ENCODE results near the gene PRXL2B. TPM values are rescaled to one million over a fixed set of nuclear protein-coding genes. Genes with fewer than 3 reads are reported as not detected.

PRXL2B gene
- total and polyA plus RNA-seq, 10 of the 15 experiments (the other 5 are each of a cell fraction or from before 2014, with no cell fraction given), result 0.44 to 5.6 (median 4.0) TPM

DNA sequence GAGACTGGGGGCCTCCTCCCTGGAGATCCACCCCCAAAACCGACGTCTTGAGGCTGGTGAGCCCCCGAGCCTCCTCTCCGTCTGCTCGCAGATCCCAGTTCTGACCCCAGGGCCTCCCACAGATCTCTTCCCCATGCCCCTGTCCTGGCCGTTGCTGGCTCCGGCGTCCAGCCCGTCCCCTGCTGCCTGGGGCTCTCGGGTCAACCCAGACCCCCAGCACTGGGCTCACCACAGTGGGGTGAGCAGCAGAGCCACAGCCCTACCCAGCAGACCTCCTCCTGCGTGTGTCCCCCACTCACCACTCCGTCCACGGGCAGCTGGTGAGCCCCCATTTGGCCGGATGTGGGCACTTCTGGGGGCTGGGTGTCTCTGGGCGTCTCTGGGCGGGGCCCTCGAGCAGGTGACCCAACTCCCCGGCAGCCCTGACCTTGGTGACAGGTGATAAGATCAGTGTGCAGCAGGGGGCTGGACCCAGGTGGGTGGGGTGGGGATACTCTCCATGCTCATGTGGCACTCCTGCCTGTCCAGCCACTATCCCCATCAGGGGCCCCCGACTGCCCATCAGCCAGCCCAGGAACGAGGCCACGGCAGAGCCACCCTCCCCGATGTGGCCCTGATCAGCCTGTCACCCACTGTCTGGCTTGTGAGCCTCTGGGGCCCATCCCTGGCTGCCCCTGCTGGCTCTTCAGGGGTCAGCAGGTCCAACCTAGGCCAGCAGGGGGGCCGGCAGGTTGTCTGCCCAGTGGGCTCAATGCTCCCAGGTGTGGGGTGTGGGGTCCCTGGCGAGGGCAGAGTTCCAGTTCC lies 29.7 kb upstream of the PRXL2B start (continued):
- TF ChIP-seq POLR2AphosphoS5 (IDR thresholded peaks at IDR 0.05; ENCODE audit: low read length), result peak; percentile 25; the same call in 1 of the 2 replicates
- TF ChIP-seq, protein P1, sequence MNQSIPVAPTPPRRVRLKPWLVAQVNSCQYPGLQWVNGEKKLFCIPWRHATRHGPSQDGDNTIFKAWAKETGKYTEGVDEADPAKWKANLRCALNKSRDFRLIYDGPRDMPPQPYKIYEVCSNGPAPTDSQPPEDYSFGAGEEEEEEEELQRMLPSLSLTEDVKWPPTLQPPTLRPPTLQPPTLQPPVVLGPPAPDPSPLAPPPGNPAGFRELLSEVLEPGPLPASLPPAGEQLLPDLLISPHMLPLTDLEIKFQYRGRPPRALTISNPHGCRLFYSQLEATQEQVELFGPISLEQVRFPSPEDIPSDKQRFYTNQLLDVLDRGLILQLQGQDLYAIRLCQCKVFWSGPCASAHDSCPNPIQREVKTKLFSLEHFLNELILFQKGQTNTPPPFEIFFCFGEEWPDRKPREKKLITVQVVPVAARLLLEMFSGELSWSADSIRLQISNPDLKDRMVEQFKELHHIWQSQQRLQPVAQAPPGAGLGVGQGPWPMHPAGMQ (IDR thresholded peaks at IDR 0.05; ENCODE audit: borderline replicate concordance), result no peak
- no peak for TF ChIP-seq WRNIP1 (IDR thresholded peaks at IDR 0.05; ENCODE audit: borderline replicate concordance, low read depth, low read length)
- no peak for TF ChIP-seq PRDM15 (CRISPR knock-in tag; IDR thresholded peaks at IDR 0.05)
- TF ChIP-seq RB1 (IDR thresholded peaks at IDR 0.05; ENCODE audit: borderline replicate concordance), result no peak
- no peak for TF ChIP-seq ATF3 (IDR thresholded peaks at IDR 0.05; ENCODE audit: borderline replicate concordance, extremely low read depth, low read depth, low read length)
- no peak for TF ChIP-seq NBN (IDR thresholded peaks at IDR 0.05)
- TF ChIP-seq NR2C1 (IDR thresholded peaks at IDR 0.05), result no peak
- TF ChIP-seq, protein P2, sequence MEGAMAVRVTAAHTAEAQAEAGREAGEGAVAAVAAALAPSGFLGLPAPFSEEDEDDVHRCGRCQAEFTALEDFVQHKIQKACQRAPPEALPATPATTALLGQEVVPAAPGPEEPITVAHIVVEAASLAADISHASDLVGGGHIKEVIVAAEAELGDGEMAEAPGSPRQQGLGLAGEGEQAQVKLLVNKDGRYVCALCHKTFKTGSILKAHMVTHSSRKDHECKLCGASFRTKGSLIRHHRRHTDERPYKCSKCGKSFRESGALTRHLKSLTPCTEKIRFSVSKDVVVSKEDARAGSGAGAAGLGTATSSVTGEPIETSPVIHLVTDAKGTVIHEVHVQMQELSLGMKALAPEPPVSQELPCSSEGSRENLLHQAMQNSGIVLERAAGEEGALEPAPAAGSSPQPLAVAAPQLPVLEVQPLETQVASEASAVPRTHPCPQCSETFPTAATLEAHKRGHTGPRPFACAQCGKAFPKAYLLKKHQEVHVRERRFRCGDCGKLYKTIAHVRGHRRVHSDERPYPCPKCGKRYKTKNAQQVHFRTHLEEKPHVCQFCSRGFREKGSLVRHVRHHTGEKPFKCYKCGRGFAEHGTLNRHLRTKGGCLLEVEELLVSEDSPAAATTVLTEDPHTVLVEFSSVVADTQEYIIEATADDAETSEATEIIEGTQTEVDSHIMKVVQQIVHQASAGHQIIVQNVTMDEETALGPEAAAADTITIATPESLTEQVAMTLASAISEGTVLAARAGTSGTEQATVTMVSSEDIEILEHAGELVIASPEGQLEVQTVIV (IDR thresholded peaks at IDR 0.05; ENCODE audit: borderline replicate concordance, partially characterized antibody), result no peak
- no peak for TF ChIP-seq MTA3 (IDR thresholded peaks at IDR 0.05; ENCODE audit: borderline replicate concordance, low read length)
- TF ChIP-seq TCF12 (IDR thresholded peaks at IDR 0.05; ENCODE audit: low read depth, low read length), result peak; percentile 70; the same call in 1 of the 2 replicates
- no peak for TF ChIP-seq CHD1 (IDR thresholded peaks at IDR 0.05; ENCODE audit: low read depth, low read length)
- TF ChIP-seq NFYB (IDR thresholded peaks at IDR 0.05; ENCODE audit: insufficient read depth, low read depth, low read length), result no peak
- no peak for TF ChIP-seq SMARCA5 (IDR thresholded peaks at IDR 0.05)
- TF ChIP-seq TCF7 (IDR thresholded peaks at IDR 0.05; ENCODE audit: borderline replicate concordance), result no peak
- no peak for TF ChIP-seq NRF1 (conservative IDR thresholded peaks at IDR 0.05; ENCODE audit: low read depth, low read length)
- TF ChIP-seq USF1 (IDR thresholded peaks at IDR 0.05; ENCODE audit: borderline replicate concordance, extremely low read length, insufficient read depth, low read depth, low read length), result peak; percentile 30

Measured in GM12878 (cell line).